Endothelial cell of umbilical vein (primary cell): Measurements from ENCODE around the gene EFHD1. TPM values are rescaled to one million over a fixed set of nuclear protein-coding genes. Genes with fewer than 3 reads are reported as not detected.

Experiments
- BruUV-seq: library from RNA; stranded (reverse); fragments of 400-500 nt; replicated peaks from 2 replicates; lab custom pipeline; 2021; lab: Mats Ljungman, UMichigan
- CTCF ChIA-PET: fragments of 300-600, 350-600 bp; sonication (Branson Sonifier 250); formaldehyde crosslinking; loops from one replicate; lab custom pipeline; 2021; ENCODE audit warnings: antibody characterized with exemption, inconsistent platforms; lab: Charles Lee
- POLR2A ChIA-PET: fragments of 300-600, 350-600 bp; sonication (Branson Sonifier 250); formaldehyde crosslinking; loops from one replicate; lab custom pipeline; 2021; ENCODE audit warnings: antibody characterized with exemption, inconsistent platforms; lab: Charles Lee
- DNase-seq: peaks from one replicate; pipeline ENCODE4 v3.0.0-alpha.2; 2011; ENCODE audit warnings: low read depth, low spot score
- FAIRE-seq: peaks from 2 replicates; lab custom pipeline; 2011; peaks lifted over from hg19 to GRCh38; lab: Jason Lieb, UNC
- H2AFZ ChIP-seq: 2 replicates; pipeline ENCODE4 v1.6.0; 2012; ENCODE audit warnings: low read depth, low read length, control low read depth, inconsistent platforms
- H3K27ac ChIP-seq: 2 replicates; pipeline ENCODE4 v1.5.1; 2011; ENCODE audit warnings: low read depth, mild to moderate bottlenecking, control low read depth, low read length, moderate library complexity; ENCODE audit not compliant: insufficient read depth
- H3K27me3 ChIP-seq, 2 experiments: 2 replicates each; pipeline versions ENCODE4 v1.6.0 to v1.6.1; 2011; ENCODE audit warnings: low read length in 2 of 2, mixed read lengths in 1 of 2; ENCODE audit not compliant: control insufficient read depth in 2 of 2, insufficient read depth in 2 of 2
- H3K36me3 ChIP-seq, 2 experiments: 2 replicates in 1 of 2; 3 replicates in 1 of 2; pipeline ENCODE4 v1.5.1; 2011; ENCODE audit warnings: low read length in 2 of 2, mild to moderate bottlenecking in 1 of 2, moderate library complexity in 1 of 2; ENCODE audit not compliant: control insufficient read depth in 2 of 2, insufficient read depth in 2 of 2; ENCODE audit errors: extremely low read depth in 1 of 2
- H3K4me1 ChIP-seq: 3 replicates; pipeline ENCODE4 v1.5.1; 2011; ENCODE audit warnings: mild to moderate bottlenecking, low read length; ENCODE audit not compliant: control insufficient read depth, insufficient read depth; ENCODE audit errors: extremely low read depth
- H3K4me2 ChIP-seq: 2 replicates; pipeline ENCODE4 v1.6.1; 2011; ENCODE audit warnings: low read length, control low read depth, mixed read lengths; ENCODE audit not compliant: insufficient read depth
- H3K4me3 ChIP-seq, 3 experiments: fragments of 200-600 bp in 1 of 3; sonication (generic), shearing (Covaris generic) in 1 of 3; replicated peaks in 1 of 3; 2 replicates each; pipeline ENCODE4 v1.5.1; 2011 to 2016; ENCODE audit warnings: control low read depth in 3 of 3, low read length in 3 of 3, mild to moderate bottlenecking in 2 of 3, inconsistent platforms in 1 of 3, low read depth in 1 of 3, moderate library complexity in 1 of 3; ENCODE audit not compliant: insufficient read depth in 1 of 3
- H3K79me2 ChIP-seq: 2 replicates; pipeline ENCODE4 v1.6.0; 2012; ENCODE audit warnings: low read length, inconsistent platforms; ENCODE audit not compliant: control insufficient read depth, insufficient read depth
- H3K9ac ChIP-seq: replicated peaks from 2 replicates; pipeline ENCODE3; 2011; ENCODE audit warnings: low read length, control low read depth; ENCODE audit not compliant: insufficient read depth; ENCODE audit errors: extremely low read depth
- H3K9me1 ChIP-seq: replicated peaks from 3 replicates; pipeline ENCODE4 v1.6.0; 2011; ENCODE audit warnings: mild to moderate bottlenecking, low read length; ENCODE audit not compliant: control insufficient read depth, insufficient read depth; ENCODE audit errors: extremely low read depth
- H3K9me3 ChIP-seq: replicated peaks from 2 replicates; pipeline ENCODE4 v1.5.1; 2012; ENCODE audit warnings: low read length, inconsistent platforms; ENCODE audit not compliant: control insufficient read depth, insufficient read depth
- H4K20me1 ChIP-seq: replicated peaks from 2 replicates; pipeline ENCODE3; 2011; ENCODE audit warnings: mild to moderate bottlenecking, low read length; ENCODE audit not compliant: control insufficient read depth, insufficient read depth; ENCODE audit errors: extremely low read depth
- CTCF ChIP-seq, 2 donors: IDR thresholded peaks; 1 replicate in 1 of 2; 2 replicates in 1 of 2; pipeline ENCODE4 v1.5.1; 2011; ENCODE audit warnings: low read length in 2 of 2, mild to moderate bottlenecking in 2 of 2, moderate library complexity in 2 of 2, control low read depth in 1 of 2, inconsistent platforms in 1 of 2, low read depth in 1 of 2; ENCODE audit not compliant: insufficient read depth in 1 of 2; ENCODE audit errors: extremely low read depth in 1 of 2
- EZH2 ChIP-seq: IDR thresholded peaks from 2 replicates; pipeline ENCODE4 v1.6.1; 2012; ENCODE audit warnings: borderline replicate concordance, low read depth, mild to moderate bottlenecking, moderate library complexity, low read length, inconsistent platforms; ENCODE audit not compliant: severe bottlenecking
- FOS ChIP-seq: IDR thresholded peaks from 2 replicates; pipeline ENCODE4 v1.6.1; 2011; ENCODE audit warnings: mild to moderate bottlenecking, low read length, moderate library complexity, borderline replicate concordance; ENCODE audit not compliant: insufficient read depth
- GATA2 ChIP-seq: IDR thresholded peaks from 2 replicates; pipeline ENCODE4 v1.7.0; 2011; ENCODE audit warnings: low read depth, mild to moderate bottlenecking, moderate library complexity, mixed read lengths, low read length; ENCODE audit not compliant: insufficient read length, insufficient read depth
- JUN ChIP-seq: IDR thresholded peaks from 2 replicates; pipeline ENCODE4 v1.6.1; 2011; ENCODE audit warnings: borderline replicate concordance, low read depth; ENCODE audit not compliant: insufficient read length, insufficient read depth
- MAX ChIP-seq: IDR thresholded peaks from 2 replicates; pipeline ENCODE4 v1.6.1; 2011; ENCODE audit not compliant: insufficient read depth, insufficient read length
- MYC ChIP-seq: IDR thresholded peaks from one replicate; pipeline ENCODE4 v1.6.1; 2011; ENCODE audit warnings: mild to moderate bottlenecking, low read depth, low read length
- POLR2A ChIP-seq: IDR thresholded peaks from 2 replicates; pipeline ENCODE4 v1.6.1; 2012; ENCODE audit warnings: low read depth, mild to moderate bottlenecking, control low read depth, low read length
- POLR2AphosphoS5 ChIP-seq: IDR thresholded peaks from 2 replicates; pipeline ENCODE4 v1.6.1; 2012; ENCODE audit warnings: low read depth, mild to moderate bottlenecking, control low read depth, low read length, moderate library complexity; ENCODE audit not compliant: insufficient read depth
- dilution Hi-C: fragments of 300-500 bp; cut with MboI; formaldehyde crosslinking; loops from one replicate; pipeline ENCODE4 v1.15.0; 2019; ENCODE audit warnings: low sequenced_read_pairs; ENCODE audit not compliant: extremely low pct_ligation_motif_present
- intact Hi-C: fragments of 100-400 bp; cut with micrococcal nuclease; formaldehyde crosslinking; loops from one replicate; pipeline ENCODE4 v1.10.0; 2022
- polyA plus RNA-seq, 4 experiments: library from polyadenylated mRNA; depleted of rRNA in 3 of 4; stranded (reverse) in 3 of 4; unstranded in 1 of 4; fragments of >200 nt; gene quantifications; 2 replicates each; pipeline versions ENCODE4 v1.2.1 to v1.2.3, GENCODE V29; 2011 to 2012; ENCODE audit warnings: missing spikeins in 1 of 4
- total RNA-seq: library from RNA; stranded (reverse); gene quantifications from 2 replicates; pipeline ENCODE4 v1.2.3, GENCODE V29; 2021

EFHD1 gene
- total and polyA plus RNA-seq, 2 donors (not counting 3 experiments of a cell fraction or from before 2014, with no cell fraction given), result 0.18 TPM; not detected in 1

GRCh38 chr2:232668805-232669444, 35.5 kb downstream of the EFHD1 start:
- Histone ChIP-seq H3K9me3 (no peaks in the 10 kb centered on the region), H3K27ac (no peak overlapping the region), H3K4me1 (no peaks in the 10 kb centered on the region), H3K4me3 (no peak overlapping the region), H3K9ac (no peak overlapping the region), H3K36me3 (no peaks in the 10 kb centered on the region), H3K27me3 (peaks cover 0 to 4% of the 10 kb centered on the region in 2 experiments), H3K4me2 (no peak overlapping the region), H2AFZ (no peak overlapping the region), H3K9me1 (no peaks in the 10 kb centered on the region), H4K20me1 (no peaks in the 10 kb centered on the region), H3K79me2 (no peaks in the 10 kb centered on the region)
- POLR2A ChIA-PET, result no interaction called here
- no TSS peak for BruUV-seq
- TF ChIP-seq CTCF (IDR thresholded peaks at IDR 0.05; ENCODE audit: extremely low read depth in 1 of 2, insufficient read depth in 1 of 2, low read depth in 1 of 2, low read length in 2 of 2), result peak; percentile 18 to 47
- no peak for TF ChIP-seq MYC
- DNase-seq, result peak; percentile 28
- FAIRE-seq, result no peak
- dilution Hi-C loops (no loop called here), intact Hi-C loops (loop anchor here (2.0 kb wide), 1 partner anchor 62 kb away; no protein-coding TSS in a partner anchor)
- CTCF ChIA-PET, result interaction anchor here (0.6 to 3.7 kb wide), 8 partner anchors 10 to 66 kb away, joined by 3 to 27 read pairs (median 5); partner anchors contain the start of gene EFHD1

GRCh38 chr2:232672588-232672987, 39.2 kb downstream of the EFHD1 start:
- Histone ChIP-seq H3K36me3 (no peaks in the 10 kb centered on the region), H2AFZ (no peak overlapping the region), H3K4me3 (no peak overlapping the region), H3K27ac (no peak overlapping the region), H3K9me1 (no peaks in the 10 kb centered on the region), H3K4me2 (no peak overlapping the region), H3K9ac (no peak overlapping the region), H4K20me1 (no peaks in the 10 kb centered on the region), H3K79me2 (no peaks in the 10 kb centered on the region), H3K9me3 (no peaks in the 10 kb centered on the region), H3K27me3 (peaks cover 0 to 4% of the 10 kb centered on the region in 2 experiments), H3K4me1 (no peaks in the 10 kb centered on the region)
- dilution Hi-C loops (no loop called here), intact Hi-C loops (no loop called here)
- ChIA-PET CTCF (no interaction called here), POLR2A (no interaction called here)
- TF ChIP-seq JUN, result no peak
- no peak for TF ChIP-seq CTCF (IDR thresholded peaks at IDR 0.05; ENCODE audit: extremely low read depth in 1 of 2, insufficient read depth in 1 of 2, low read depth in 1 of 2, low read length in 2 of 2)
- TF ChIP-seq MYC, result no peak
- no peak for TF ChIP-seq POLR2A
- TF ChIP-seq MAX, result no peak
- TF ChIP-seq GATA2, result no peak
- TF ChIP-seq EZH2, result no peak
- no peak for TF ChIP-seq FOS
- TF ChIP-seq POLR2AphosphoS5, result no peak
- FAIRE-seq (no peak), DNase-seq (no peak)
- no TSS peak for BruUV-seq
